ENCODE results near the gene APPBP2. TPM values are rescaled to one million over a fixed set of nuclear protein-coding genes. Genes with fewer than 3 reads are reported as not detected.
"Not testable (repeated sequence)": the region's sequence is repeated elsewhere in the genome, so short reads cannot be mapped to it uniquely, and the experiment has no call there.

Gene APPBP2
- total RNA-seq, 4 donors from 2014 or later: 22.0 to 35.8 (median 30.9) TPM

GRCh38 chr17:60559995-60560859 lies 34.2 kb upstream of the APPBP2 start:
- no peak for ATAC-seq (ENCODE audit: low FRiP score)
- DNase-seq (ENCODE audit: low spot score): no peak
- no peak for TF ChIP-seq CTCF (IDR thresholded peaks at IDR 0.05)

GRCh38 chr17:60559659-60559994 lies 33.6 kb upstream of the APPBP2 start:
- DNase-seq (ENCODE audit: low spot score) (no peak), ATAC-seq (ENCODE audit: low FRiP score) (no peak)
- no peak for TF ChIP-seq CTCF (IDR thresholded peaks at IDR 0.05)

- no peak for TF ChIP-seq CTCF (IDR thresholded peaks at IDR 0.05)
- DNase-seq (ENCODE audit: low spot score) (no peak), ATAC-seq (ENCODE audit: low FRiP score) (no peak)
Measured at GRCh38 chr17:60557805-60558204, 31.8 kb upstream of the APPBP2 start.

- ATAC-seq (ENCODE audit: low FRiP score) (no peak), DNase-seq (ENCODE audit: low spot score) (no peak)
- no peak for TF ChIP-seq CTCF (IDR thresholded peaks at IDR 0.05)
Measured at GRCh38 chr17:60555786-60556185, 29.7 kb upstream of the APPBP2 start.

- TF ChIP-seq CTCF (IDR thresholded peaks at IDR 0.05): no peak
- no peak for ATAC-seq (ENCODE audit: low FRiP score)
- DNase-seq (ENCODE audit: low spot score): no peak
Measured at GRCh38 chr17:60554377-60554788, 28.3 kb upstream of the APPBP2 start.

- DNase-seq (ENCODE audit: low spot score); ATAC-seq (ENCODE audit: low FRiP score): not testable (repeated sequence)
Measured at GRCh38 chr17:60552255-60552654, 26.2 kb upstream of the APPBP2 start.

- TF ChIP-seq CTCF (IDR thresholded peaks at IDR 0.05): no peak
- DNase-seq (ENCODE audit: low spot score) (no peak), ATAC-seq (ENCODE audit: low FRiP score) (no peak)
Measured at GRCh38 chr17:60548990-60549389, 22.9 kb upstream of the APPBP2 start.

All from omental fat pad (tissue), 4 donors.